K562 (cell line): ENCODE measurements around the gene FAM3C. TPM values are rescaled to one million over a fixed set of nuclear protein-coding genes. Genes with fewer than 3 reads are reported as not detected.

Source experiments
- ATAC-seq: fragments of 200-7000 bp; cut with Tn5 transposase; 3 replicates; pipeline ENCODE4 v1.9.1; 2020; ENCODE audit warnings: moderate library complexity
- BruUV-seq: library from RNA; stranded (reverse); fragments of 400-500 nt; replicated peaks from 2 replicates; lab custom pipeline; 2021; lab: Mats Ljungman, UMichigan
- CTCF ChIA-PET: fragments of 300-600 bp; formaldehyde crosslinking; extraction: SDS; loops from one replicate; lab custom pipeline; 2021; ENCODE audit warnings: low intra/inter-chr PET ratio; lab: Yijun Ruan, JAX
- POLR2A ChIA-PET: fragments of 300-600, 350-650 bp; sonication (Branson Sonifier 250); formaldehyde crosslinking; extraction: SDS; loops from one replicate; lab custom pipeline; 2021; ENCODE audit warnings: antibody characterized with exemption, inconsistent platforms; lab: Yijun Ruan, JAX
- DNase-seq, 4 experiments: peaks; one replicate each; pipeline versions ENCODE4 v3.0.0 to v3.0.0-alpha.2; 2011 to 2018; ENCODE audit warnings: low spot score in 3 of 4, mixed read lengths in 3 of 4; ENCODE audit errors: extremely low read depth in 1 of 4
- FAIRE-seq: peaks from 2 replicates; lab custom pipeline; 2011; peaks lifted over from hg19 to GRCh38; lab: Jason Lieb, UNC
- H2AFZ ChIP-seq: 2 replicates; pipeline ENCODE4 v1.6.0; 2011; ENCODE audit warnings: low read depth, low read length, control low read depth, inconsistent platforms
- H3K27ac ChIP-seq: fragments of 200-600 bp; 3 replicates; pipeline ENCODE4 v1.8.0; 2011; ENCODE audit warnings: low read depth, mild to moderate bottlenecking, control low read depth, inconsistent platforms, low read length, moderate library complexity, mixed read lengths; ENCODE audit errors: extremely low read depth
- H3K27me3 ChIP-seq, 2 experiments: fragments of 300-600 bp in 1 of 2; 2 replicates in 1 of 2; 3 replicates in 1 of 2; pipeline versions ENCODE4 v1.6.0 to v1.8.0; 2011; ENCODE audit warnings: inconsistent platforms in 2 of 2, low read length in 2 of 2, mild to moderate bottlenecking in 1 of 2, mixed read lengths in 1 of 2, moderate library complexity in 1 of 2; ENCODE audit not compliant: control insufficient read depth in 2 of 2, insufficient read depth in 2 of 2
- H3K36me3 ChIP-seq: fragments of 300-600 bp; 3 replicates; pipeline ENCODE4 v1.8.0; 2011; ENCODE audit warnings: mild to moderate bottlenecking, low read length, inconsistent platforms; ENCODE audit not compliant: control insufficient read depth, insufficient read depth
- H3K4me1 ChIP-seq, 2 experiments: fragments of 200-600 bp in 1 of 2; replicated peaks in 1 of 2; 2 replicates in 1 of 2; 3 replicates in 1 of 2; pipeline versions ENCODE4 v1.5.1 to v1.8.0; 2011; ENCODE audit warnings: inconsistent platforms in 2 of 2, low read length in 2 of 2, mild to moderate bottlenecking in 1 of 2, mixed read lengths in 1 of 2, moderate library complexity in 1 of 2; ENCODE audit not compliant: control insufficient read depth in 2 of 2, insufficient read depth in 2 of 2
- H3K4me2 ChIP-seq: 2 replicates; pipeline ENCODE4 v1.6.1; 2011; ENCODE audit warnings: low read length, control low read depth, inconsistent platforms, mixed read lengths; ENCODE audit not compliant: insufficient read depth
- H3K4me3 ChIP-seq: fragments of 200-600 bp; sonication (generic), shearing (Covaris generic); 2 replicates; pipeline ENCODE4 v1.5.1; 2016; ENCODE audit warnings: control low read depth, inconsistent platforms
- H3K79me2 ChIP-seq: fragments of 200-600 bp; 3 replicates; pipeline ENCODE4 v1.8.0; 2011; ENCODE audit warnings: low read length, inconsistent platforms; ENCODE audit not compliant: control insufficient read depth, insufficient read depth
- H3K9ac ChIP-seq, 2 experiments: 2 replicates each; pipeline versions ENCODE4 v1.6.0 to v1.6.1; 2011; ENCODE audit warnings: low read depth in 2 of 2, low read length in 2 of 2, control low read depth in 1 of 2, inconsistent platforms in 1 of 2, mild to moderate bottlenecking in 1 of 2, mixed read lengths in 1 of 2; ENCODE audit not compliant: insufficient read depth in 1 of 2
- H3K9me1 ChIP-seq: one replicate; pipeline ENCODE4 v1.6.0; 2011; ENCODE audit warnings: inconsistent platforms, mild to moderate bottlenecking, low read length, moderate library complexity; ENCODE audit not compliant: control insufficient read depth, insufficient read depth
- H3K9me3 ChIP-seq: replicated peaks from 2 replicates; pipeline ENCODE4 v1.5.1; 2011; ENCODE audit warnings: low read depth, low read length, inconsistent platforms; ENCODE audit not compliant: control insufficient read depth, insufficient read depth
- H4K20me1 ChIP-seq: replicated peaks from 2 replicates; pipeline ENCODE4 v1.6.1; 2011; ENCODE audit warnings: low read length, inconsistent platforms, mixed read lengths; ENCODE audit not compliant: control insufficient read depth, insufficient read depth
- CTCF ChIP-seq, 3 experiments: IDR thresholded peaks in 2 of 3; conservative IDR thresholded peaks in 1 of 3; 2 replicates each; pipeline ENCODE4 v1.5.1; 2011 to 2012; ENCODE audit warnings: low read length in 3 of 3, mild to moderate bottlenecking in 3 of 3, control low read depth in 2 of 3, improper control_type of control experiment in 1 of 3, inconsistent platforms in 1 of 3, low read depth in 1 of 3, mixed read lengths in 1 of 3, moderate library complexity in 1 of 3; ENCODE audit not compliant: insufficient read depth in 2 of 3
- PURB ChIP-seq: sonication (generic); formaldehyde crosslinking; IDR thresholded peaks from 2 replicates; pipeline ENCODE4 v1.9.0; 2021; ENCODE audit warnings: low read depth, mild to moderate bottlenecking, missing genetic modification reagents
- in situ Hi-C: fragments of 300-500 bp; cut with MboI; formaldehyde crosslinking; loops from 4 replicates; pipeline ENCODE4 v1.15.0; 2018; ENCODE audit warnings: inconsistent platforms, mixed read lengths
- intact Hi-C: fragments of 100-400 bp; cut with micrococcal nuclease; formaldehyde crosslinking; loops from 2 replicates; pipeline ENCODE4 v1.14.2; 2022
- polyA plus RNA-seq, 8 experiments: library from polyadenylated mRNA; depleted of rRNA in 4 of 8; stranded (reverse) in 5 of 8; unstranded in 3 of 8; fragments of >200 nt; fragmentation: Nextera tagmentation in 2 of 8; fragmentation: Illumina TruSeq in 1 of 8; extraction: Ambion mirVana in 2 of 8; extraction: Trizol in 1 of 8; gene quantifications; 2 replicates each; pipeline versions ENCODE4 v1.2.1 to v1.2.3, GENCODE V29; 2011 to 2014; ENCODE audit warnings: inconsistent platforms in 1 of 8, missing spikeins in 1 of 8
- total RNA-seq, 7 experiments: library from RNA; depleted of rRNA in 6 of 7; stranded (reverse); fragments of >200 nt in 6 of 7; fragmentation: Illumina TruSeq in 2 of 7; extraction: Trizol in 2 of 7; gene quantifications; 2 replicates each; pipeline versions ENCODE4 v1.2.1 to v1.2.3, GENCODE V29; 2011 to 2021; ENCODE audit warnings: low replicate concordance in 1 of 7

The FAM3C gene
- total and polyA plus RNA-seq, 9 of the 15 experiments (the other 6 are each of a cell fraction or from before 2014, with no cell fraction given), result 10.6 to 42.6 (median 30.0) TPM

GRCh38 chr7:121373177-121373576 is 22.9 kb downstream of the FAM3C start:
- TF ChIP-seq PURB (CRISPR knock-in tag) (no peak), CTCF (IDR thresholded peaks at IDR 0.05 in 2 of 3, conservative IDR thresholded peaks at IDR 0.05 in 1 of 3; ENCODE audit: insufficient read depth in 2 of 3, low read depth in 1 of 3, low read length in 3 of 3) (peak in 1 of 3 experiments; percentile 4; a peak in 1 of 6 replicates)
- peaks cover 74% of the 10 kb centered on the region for H3K36me3 ChIP-seq
- intact Hi-C loops, result no loop called here
- FAIRE-seq (no peak), ATAC-seq (peak; percentile 44; the same call in 1 of the 3 replicates), DNase-seq (no peak)
- no peak overlapping the region for H2AFZ ChIP-seq
- CTCF ChIA-PET, result no interaction called here
- H3K27ac ChIP-seq, result no peak overlapping the region
- H3K4me2 ChIP-seq, result no peak overlapping the region
- no peaks in the 10 kb centered on the region for H3K4me1 ChIP-seq
- H3K27me3 ChIP-seq, result no peaks in the 10 kb centered on the region
- no peaks in the 10 kb centered on the region for H3K9me1 ChIP-seq
- no TSS peak for BruUV-seq
- in situ Hi-C loops, result loop anchor here (25.0 kb wide), 1 partner anchor 614 kb away; no protein-coding TSS in a partner anchor
- H3K9me3 ChIP-seq, result no peaks in the 10 kb centered on the region
- H4K20me1 ChIP-seq, result no peaks in the 10 kb centered on the region
- no peak overlapping the region for H3K4me3 ChIP-seq
- POLR2A ChIA-PET, result interaction anchor here (0.8 to 1.6 kb wide), 4 partner anchors 11 to 23 kb away, joined by 3 to 5 read pairs (median 4); partner anchors contain the start of gene FAM3C
- no peak overlapping the region for H3K9ac ChIP-seq
- no peaks in the 10 kb centered on the region for H3K79me2 ChIP-seq
